Activated CD4-positive, alpha-beta T cell treated with anti-CD3 and anti-CD28 coated beads for 1 hour (primary cell): ENCODE results near the gene MPRIP.

ENCODE experiments used
- DNase-seq: peaks from one replicate; pipeline ENCODE4 v3.0.0-alpha.2; 2020

Gene MPRIP

DNA sequence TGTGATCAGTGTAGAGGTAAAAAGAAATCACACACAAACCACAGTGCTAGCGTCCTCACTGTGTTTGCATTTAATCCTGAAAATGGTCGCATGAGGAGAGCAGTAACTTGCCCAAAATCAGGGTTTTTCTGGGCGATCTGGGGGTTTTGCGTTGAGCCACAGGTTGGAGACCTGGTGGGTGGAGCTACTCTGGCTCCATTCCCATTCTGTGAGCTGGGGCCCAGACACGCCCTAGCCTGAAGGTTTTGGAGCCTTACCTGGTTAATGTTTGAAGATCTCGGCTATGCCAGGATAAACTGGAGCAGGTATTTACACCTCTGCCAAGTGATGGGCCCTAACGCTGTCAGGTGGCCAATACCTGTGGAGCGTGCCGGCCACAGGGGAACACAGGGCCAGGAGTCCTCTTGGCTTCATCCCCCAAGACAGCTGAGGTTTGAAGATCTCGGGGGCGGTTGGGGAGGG, 48.4 kb downstream of the MPRIP start:
- DNase-seq, result no peak

GRCh38 chr17:17091276-17091675, 49.0 kb downstream of the MPRIP start:
- no peak for DNase-seq

DNA sequence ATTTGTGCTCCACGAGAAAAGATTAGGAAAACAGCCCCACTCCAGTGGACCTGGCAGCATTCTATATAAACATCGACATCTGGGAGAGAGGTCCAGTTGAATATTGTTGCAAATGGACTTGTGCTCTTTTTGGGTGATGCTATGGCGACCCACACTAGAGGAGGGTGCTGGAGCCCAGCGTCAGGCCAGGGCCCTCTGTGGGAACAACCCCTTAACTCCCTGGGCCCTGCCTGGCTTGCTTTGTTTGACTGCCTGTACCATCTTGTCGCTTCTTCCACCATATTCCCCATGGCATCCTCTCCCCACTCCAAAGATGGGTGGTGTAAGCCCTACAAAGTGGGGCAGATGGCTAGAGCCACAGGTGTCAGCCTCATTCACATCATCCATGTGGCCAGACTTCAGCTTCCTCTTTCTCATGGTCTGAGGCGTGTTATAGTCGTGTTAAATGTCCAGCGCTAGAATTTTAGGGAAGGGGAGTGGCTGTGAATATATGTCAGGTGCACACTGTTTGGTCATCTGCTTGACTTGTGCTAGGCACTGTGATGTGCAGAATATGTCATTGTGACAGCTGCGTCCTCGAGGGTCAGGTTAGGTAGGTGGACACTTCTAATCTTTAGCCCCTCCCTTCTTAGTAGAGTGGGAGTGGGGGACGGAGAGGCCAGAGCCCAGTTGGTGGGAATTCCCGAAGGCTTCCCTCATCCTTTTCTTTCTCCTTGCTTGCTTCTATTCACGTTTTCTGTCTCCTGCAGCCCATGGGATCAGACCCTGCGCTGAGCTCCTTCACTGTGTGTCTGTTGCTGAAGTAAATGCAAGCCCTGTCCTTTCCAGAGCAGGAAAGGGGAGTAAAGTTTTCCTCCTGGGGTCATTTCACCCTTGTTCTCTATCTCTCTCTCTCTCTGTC, 49.8 kb downstream of the MPRIP start:
- DNase-seq, result no peak

DNA sequence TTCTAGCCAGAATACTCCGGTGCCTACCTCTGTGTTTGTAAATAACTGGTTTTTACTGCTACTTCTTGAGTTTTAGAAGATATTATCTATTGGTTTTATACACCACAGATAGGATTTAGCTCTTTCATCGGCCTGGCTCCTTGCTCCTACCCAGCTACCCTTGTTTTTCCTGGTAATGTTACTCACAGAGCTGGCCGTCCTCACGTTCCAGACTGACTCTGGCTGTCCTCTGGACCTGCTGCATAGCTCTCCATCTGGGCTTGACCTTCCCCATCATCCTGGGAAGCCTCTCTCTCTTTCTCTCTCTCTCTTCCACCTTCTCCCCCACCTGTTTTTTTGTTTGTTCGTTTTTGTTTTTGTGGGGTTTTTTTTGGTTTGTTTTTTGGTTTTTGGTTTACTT, 51.5 kb downstream of the MPRIP start:
- DNase-seq, result no peak

DNA sequence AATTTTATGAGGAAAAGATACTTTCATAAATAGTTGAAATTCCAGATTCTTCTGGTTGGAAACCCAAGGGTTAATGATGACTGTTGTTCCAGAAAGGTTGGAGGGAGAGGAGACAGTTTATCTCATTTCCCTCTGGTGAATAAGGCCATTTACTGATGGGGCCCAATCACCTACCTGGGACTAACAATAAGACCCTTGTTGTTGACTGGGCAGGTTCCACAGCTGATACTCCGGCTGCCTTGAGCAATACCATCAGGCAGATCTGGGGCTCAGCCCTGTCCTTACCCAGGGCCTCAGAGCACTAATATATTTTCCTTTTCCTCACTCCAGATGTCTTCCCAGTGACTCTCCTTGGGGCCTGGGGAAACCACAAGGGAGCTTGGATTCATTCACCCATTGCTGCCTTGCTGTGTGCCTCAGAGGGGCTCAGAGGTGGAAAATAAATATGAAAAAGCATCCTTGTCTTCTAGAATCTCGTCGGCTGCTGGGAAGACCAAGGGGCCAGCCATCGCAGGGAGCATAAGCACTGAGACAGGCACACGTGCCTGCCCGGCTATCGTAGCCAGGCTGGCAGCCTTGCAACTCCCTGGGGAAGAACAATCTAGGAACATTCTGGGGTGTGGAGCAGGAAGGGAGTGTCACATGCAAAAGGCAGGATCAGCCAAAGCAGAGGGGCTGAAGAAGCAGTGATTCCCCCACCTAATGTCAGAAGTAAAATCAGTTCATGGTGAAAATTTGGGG, 54.4 kb downstream of the MPRIP start:
- no peak for DNase-seq

GRCh38 chr17:17097763-17098345, 55.6 kb downstream of the MPRIP start:
- DNase-seq, result no peak

DNA sequence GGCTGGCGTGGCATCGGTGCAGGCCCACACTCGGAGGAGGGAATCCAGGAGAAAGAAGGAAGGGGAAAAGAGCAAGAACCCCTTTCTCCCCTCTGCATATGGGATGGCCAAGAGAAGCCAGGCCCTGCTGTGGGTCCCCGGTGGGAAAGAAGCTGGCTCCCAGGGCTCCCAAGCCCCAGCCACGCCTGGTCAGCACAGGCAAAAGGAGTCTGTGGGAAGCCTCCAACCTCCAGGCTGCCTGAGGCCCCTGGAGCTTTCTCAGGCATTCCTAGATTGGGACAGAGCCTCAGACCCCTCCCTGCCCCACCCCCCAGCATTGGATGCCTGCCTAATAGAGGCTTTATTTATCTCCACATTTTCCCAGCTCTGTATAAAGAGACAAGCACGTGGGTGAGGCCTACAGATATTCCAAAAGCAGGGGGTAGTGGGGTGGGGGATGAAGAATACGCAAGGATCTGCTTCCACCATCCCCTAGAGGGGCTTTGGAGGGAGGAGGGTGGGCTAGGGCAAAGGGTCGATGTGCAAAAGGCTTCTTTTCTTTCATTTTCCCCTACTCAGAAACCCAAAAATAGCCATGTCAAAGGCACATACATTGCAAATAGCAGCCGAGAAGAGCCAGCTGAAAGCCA, 56.4 kb downstream of the MPRIP start:
- DNase-seq, result no peak

DNA sequence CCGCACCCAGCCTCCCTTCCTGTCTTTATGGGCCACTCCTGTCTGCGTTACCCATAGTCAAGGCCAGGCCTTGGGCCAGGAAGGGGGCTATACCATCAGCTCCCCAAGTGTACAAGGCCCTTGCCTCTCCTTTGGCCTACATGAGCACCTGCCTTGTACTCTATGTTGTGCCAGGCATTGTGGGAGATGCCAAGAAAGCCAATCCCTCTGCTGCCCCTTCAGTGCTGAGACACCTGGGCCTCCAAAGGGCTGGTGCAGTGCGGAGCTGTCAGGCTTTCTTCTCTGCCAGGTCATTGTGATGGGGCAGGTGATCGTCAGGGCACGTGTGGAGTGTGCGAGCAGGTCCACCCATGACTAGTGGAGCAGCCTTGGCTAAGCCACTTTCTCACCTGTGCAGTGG, 59.9 kb downstream of the MPRIP start:
- no peak for DNase-seq

GRCh38 chr17:17103160-17103559, 60.9 kb downstream of the MPRIP start:
- no peak for DNase-seq

DNA sequence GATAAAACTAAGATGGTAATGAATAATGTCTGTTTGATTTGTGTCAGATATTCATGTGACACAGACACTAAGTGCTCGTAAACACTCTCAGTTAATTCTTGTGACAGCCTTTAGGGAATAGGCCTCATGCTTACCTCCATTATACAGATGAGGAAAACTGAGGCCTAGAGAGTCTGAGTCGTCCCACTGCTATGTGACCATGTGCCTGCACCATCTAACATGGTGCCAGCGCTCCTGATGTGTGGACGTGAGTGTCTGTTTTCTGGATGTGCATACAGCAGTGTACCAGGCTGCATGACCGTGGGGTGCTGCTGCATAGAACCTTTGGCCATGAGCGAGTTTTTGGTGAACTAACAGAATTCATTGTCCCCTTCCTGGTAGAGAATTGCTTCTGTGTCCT, 61.8 kb downstream of the MPRIP start:
- no peak for DNase-seq

- DNase-seq, result no peak
Observed at GRCh38 chr17:17104494-17104893, 62.2 kb downstream of the MPRIP start.

DNA sequence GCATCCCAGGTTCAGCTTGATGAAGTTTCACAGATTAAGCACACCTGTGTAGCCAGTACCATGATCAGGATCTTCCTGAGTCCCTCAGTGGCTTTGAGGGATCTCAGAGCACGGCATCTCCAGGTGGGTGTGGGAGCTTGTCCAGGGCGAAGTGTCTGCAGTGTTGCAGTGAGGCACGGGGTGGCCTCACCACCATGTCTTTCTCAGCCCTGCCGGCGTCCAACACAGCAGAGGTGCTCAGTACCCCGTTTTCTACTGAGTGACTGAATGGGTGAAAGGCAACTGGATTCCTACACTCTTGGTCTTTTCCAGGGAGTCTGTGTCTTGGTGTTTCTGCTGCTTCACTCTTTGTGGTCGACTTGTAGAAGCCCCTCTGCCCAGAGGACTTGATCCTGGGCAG, 63.7 kb downstream of the MPRIP start:
- no peak for DNase-seq

GRCh38 chr17:17106756-17107155, 64.5 kb downstream of the MPRIP start:
- DNase-seq, result no peak

DNA sequence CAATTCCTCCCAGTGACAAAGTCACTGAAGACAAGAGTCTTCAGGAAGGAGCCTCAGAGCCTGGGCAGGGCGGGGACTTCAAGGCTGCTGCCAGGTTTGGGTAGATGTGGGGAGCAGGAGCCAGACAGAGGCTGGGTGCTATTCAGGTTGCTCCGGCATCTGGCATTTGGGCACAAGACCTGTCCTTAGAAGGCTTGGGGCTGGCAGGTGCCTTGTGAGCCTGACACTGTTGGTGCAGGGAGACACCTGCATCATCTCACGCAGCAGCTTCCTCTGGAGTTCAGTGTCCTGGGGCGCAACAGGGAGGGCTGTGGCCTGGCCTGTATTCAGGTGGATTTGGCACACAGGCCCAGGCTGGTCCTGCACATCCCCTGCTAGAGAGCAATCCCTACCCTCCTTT, 65.0 kb downstream of the MPRIP start:
- DNase-seq, result no peak

DNA sequence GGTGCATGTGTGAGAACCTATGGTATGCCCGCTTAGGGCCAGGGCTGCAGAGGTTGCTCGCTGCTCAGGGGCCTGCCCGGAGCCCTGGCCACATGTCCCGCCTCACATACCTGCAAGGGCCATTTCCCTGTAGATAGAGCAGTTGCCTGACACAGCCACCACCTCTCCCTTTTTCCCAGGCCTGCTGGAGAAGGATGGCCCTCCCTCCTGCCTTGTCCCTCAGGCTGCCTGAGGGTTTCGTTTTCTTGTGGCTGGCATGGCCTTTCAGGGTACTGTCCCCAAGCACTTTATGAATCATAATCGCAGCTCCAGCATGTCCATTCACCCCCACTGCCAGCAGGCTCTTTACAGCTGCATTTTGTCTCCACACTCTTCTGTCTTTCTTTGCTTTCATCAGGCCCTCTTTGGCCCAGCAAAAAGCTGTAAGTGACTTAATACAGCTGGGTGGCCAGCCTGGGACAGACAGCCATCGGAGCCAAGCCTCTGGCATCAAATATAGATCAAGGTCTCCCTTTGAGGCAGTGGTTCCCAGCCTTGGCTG, 65.7 kb downstream of the MPRIP start:
- no peak for DNase-seq

DNA sequence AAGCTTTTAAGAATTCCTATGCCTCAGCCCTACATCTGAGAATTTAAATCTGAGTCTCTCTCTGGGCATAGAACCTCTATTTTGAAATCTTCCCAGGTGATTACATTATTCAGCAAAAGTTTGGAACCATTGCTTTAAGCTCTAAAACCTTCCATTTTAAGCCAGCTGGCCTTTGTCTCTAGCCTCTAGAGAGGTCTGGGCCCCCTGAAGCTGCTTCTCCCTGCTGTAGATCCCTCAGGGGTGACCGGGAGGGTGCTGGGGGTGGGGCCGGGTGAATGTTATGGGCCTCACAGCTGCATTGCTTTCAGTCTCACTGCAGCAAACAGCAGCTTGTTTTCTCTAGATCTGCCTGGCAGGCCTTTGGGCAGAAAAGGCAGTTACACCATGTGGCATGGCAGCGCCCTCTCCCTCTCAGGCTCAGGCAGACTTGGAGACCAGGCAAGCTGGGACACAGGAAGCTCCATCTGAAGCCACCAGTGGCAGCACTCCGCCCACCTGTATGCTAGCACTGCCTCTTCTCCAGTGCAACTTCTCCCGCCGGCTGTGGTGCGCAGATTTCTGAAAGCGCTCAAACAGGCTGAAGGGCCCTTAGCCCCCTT, 66.3 kb downstream of the MPRIP start:
- DNase-seq, result no peak

GRCh38 chr17:17109256-17109655, 67.0 kb downstream of the MPRIP start:
- no peak for DNase-seq

GRCh38 chr17:17109907-17110306, 67.7 kb downstream of the MPRIP start:
- DNase-seq, result no peak

DNA sequence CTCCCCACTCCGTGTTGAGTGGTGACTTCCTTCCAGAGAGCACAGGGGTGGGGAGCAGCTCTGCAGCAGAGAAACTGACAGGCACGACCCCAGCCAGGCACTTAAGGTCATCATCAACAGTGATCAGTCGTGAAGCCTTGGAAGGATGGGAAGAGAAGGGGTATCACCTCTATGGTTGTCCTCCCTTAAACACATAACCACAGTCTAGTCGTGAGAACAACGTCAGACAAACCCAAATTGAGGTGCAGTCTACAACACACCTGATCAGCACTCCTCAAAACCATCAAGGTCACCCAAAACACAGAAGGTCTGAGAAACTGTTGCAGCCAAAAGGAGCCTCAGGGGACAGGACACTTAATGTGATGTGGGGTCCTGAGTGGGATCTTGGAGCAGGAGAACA, 68.3 kb downstream of the MPRIP start:
- DNase-seq, result no peak

DNA sequence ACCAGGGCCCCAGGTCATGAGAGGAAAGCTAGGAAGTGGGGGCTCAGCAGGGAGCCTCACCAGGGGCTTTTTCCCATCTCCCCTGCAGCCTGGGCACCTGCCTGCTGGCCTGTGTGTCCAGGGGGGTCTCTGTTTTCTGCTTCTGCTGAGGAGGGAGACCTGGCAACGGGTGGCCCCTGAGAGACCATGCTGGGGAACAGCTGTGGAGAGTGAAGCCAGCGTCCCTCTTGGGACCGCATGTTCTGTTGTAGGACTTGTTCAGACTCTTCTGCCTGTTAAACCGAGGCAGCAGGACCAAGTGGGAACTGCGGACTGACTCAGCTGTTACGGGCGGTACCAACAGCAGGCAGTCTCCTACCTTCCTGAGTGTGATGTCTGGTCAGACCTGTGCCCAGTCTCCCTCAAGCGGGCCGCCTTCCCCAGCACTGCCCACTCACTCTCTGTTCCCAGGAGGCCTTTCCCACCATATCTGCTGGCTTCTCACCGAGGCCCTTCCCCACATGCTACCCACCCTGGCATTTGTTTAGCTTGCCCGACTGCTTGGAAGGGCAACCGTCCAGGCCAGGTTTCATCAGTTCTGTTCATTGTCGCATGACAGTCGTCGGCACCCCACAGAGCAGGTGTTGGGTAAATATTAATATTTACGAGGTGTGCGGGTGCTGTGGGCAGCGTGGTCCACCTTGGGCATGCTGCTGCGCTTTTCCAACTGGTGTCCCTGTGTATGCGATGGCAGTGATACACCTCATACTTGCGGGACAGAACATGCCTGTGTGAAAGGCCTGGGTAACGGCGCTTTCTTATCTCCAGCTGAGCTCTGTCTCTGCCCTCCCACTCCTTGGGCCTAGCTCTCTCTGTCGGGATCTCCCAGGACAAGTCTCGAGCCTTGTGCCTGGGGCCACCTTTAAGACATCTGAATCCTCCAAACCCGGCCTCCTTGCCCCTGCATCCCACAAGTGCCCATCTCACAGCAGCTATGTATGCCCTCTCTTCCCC, 69.4 kb downstream of the MPRIP start:
- DNase-seq, result no peak

DNA sequence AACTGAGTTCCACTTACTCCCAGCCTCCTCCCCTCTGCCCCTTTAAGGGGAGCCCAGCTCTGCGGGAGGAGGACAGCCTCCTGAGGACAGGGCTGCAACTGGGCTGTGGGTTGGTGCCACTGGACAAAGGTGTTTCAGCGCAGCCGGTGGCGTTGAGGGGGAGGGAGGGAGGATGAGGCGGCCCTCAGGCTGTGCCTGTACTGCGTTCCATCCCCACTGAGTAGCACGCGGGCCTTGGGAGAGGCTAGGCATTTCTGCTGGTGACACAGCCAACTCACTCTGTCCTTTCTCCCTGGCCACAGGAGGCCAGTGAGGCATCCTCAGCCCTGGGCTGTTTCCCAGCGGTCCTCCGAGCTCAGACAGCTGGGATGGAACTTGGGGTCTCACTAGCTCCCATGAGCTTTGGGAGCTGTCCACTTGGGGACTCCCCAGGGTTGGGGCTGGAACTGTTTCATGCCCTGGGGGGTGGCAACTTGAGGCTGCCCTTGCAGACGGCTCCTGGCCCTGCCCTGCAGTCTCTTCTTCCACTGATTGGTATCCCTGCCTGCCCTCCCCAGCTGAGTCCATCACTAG, 70.5 kb downstream of the MPRIP start:
- DNase-seq, result no peak
